Neural cell (in vitro differentiated cells): Measurements from ENCODE around the gene UTRN. TPM values are rescaled to one million over a fixed set of nuclear protein-coding genes. Genes with fewer than 3 reads are reported as not detected.

Experiments
- H2AFZ ChIP-seq: fragments of 200-600, 300-800 bp; sonication (generic), shearing (Covaris generic); 2 replicates; pipeline ENCODE4 v1.6.0; 2014; ENCODE audit warnings: low read depth, mild to moderate bottlenecking, antibody characterized with exemption, low read length, moderate library complexity
- H3F3A ChIP-seq: fragments of 200-600 bp; shearing (Covaris generic); 2 replicates; pipeline ENCODE4 v1.6.1; 2016; ENCODE audit warnings: mild to moderate bottlenecking, moderate library complexity, mixed read lengths, antibody characterized with exemption, low read length; ENCODE audit not compliant: insufficient read depth, poor library complexity, severe bottlenecking
- H3K27ac ChIP-seq: fragments of 200-600, 300-800 bp; sonication (generic), shearing (Covaris generic); 2 replicates; pipeline ENCODE4 v1.5.1; 2014; ENCODE audit warnings: mild to moderate bottlenecking, low read length, moderate library complexity
- H3K27me3 ChIP-seq: fragments of 300-800, 200-600 bp; sonication (generic), shearing (Covaris generic); 2 replicates; pipeline ENCODE4 v1.6.0; 2014; ENCODE audit warnings: mild to moderate bottlenecking, low read depth, low read length, moderate library complexity; ENCODE audit not compliant: insufficient read depth
- H3K36me3 ChIP-seq: fragments of 300-800, 200-600 bp; sonication (generic), shearing (Covaris generic); 2 replicates; pipeline ENCODE4 v1.5.1; 2014; ENCODE audit warnings: mild to moderate bottlenecking, antibody characterized with exemption, low read length, moderate library complexity; ENCODE audit not compliant: insufficient read depth
- H3K4me2 ChIP-seq: fragments of 300-800, 200-600 bp; sonication (generic), shearing (Covaris generic); 2 replicates; pipeline ENCODE4 v1.6.0; 2014; ENCODE audit warnings: mild to moderate bottlenecking, low read length
- H3K4me3 ChIP-seq: fragments of 300-800, 200-600 bp; sonication (generic), shearing (Covaris generic); 2 replicates; pipeline ENCODE4 v1.5.1; 2014; ENCODE audit warnings: mild to moderate bottlenecking, low read length, moderate library complexity
- H3K79me2 ChIP-seq: fragments of 200-600 bp; shearing (Covaris generic); replicated peaks from 2 replicates; pipeline ENCODE4 v1.6.0; 2014; ENCODE audit warnings: mild to moderate bottlenecking, low read length, moderate library complexity; ENCODE audit not compliant: insufficient read depth
- H3K9ac ChIP-seq: fragments of 300-800, 200-600 bp; sonication (generic), shearing (Covaris generic); 2 replicates; pipeline ENCODE4 v1.6.1; 2016; ENCODE audit warnings: mild to moderate bottlenecking, low read length, mixed read lengths
- H3K9me2 ChIP-seq: fragments of 200-600 bp; shearing (Covaris generic); 2 replicates; pipeline ENCODE4 v1.6.1; 2016; ENCODE audit warnings: mild to moderate bottlenecking, low read length, mixed read lengths; ENCODE audit not compliant: insufficient read depth
- H3K9me3 ChIP-seq: fragments of 200-600, 300-800 bp; sonication (generic), shearing (Covaris generic); 2 replicates; pipeline ENCODE4 v1.6.1; 2016; ENCODE audit warnings: mild to moderate bottlenecking, mixed run types, low read length, moderate library complexity, mixed read lengths
- H4K20me1 ChIP-seq: fragments of 200-600 bp; shearing (Covaris generic); 2 replicates; pipeline ENCODE4 v1.6.1; 2016; ENCODE audit warnings: mild to moderate bottlenecking, mixed run types; ENCODE audit not compliant: insufficient read depth
- EP300 ChIP-seq: fragments of 450-650 bp; conservative IDR thresholded peaks from 2 replicates; pipeline ENCODE4 v1.6.1; 2014; ENCODE audit warnings: antibody characterized with exemption, mild to moderate bottlenecking, moderate library complexity; ENCODE audit not compliant: poor library complexity, severe bottlenecking
- EZH2 ChIP-seq: fragments of 200-600, 300-800 bp; shearing (Covaris generic), sonication (generic); IDR thresholded peaks from 2 replicates; pipeline ENCODE4 v1.6.1; 2014; ENCODE audit warnings: antibody characterized with exemption, low read length, borderline replicate concordance, mild to moderate bottlenecking; ENCODE audit not compliant: insufficient read depth, poor library complexity, severe bottlenecking
- MXI1 ChIP-seq: fragments of 450-650 bp; conservative IDR thresholded peaks from 2 replicates; pipeline ENCODE4 v1.6.1; 2014; ENCODE audit warnings: antibody characterized with exemption, mild to moderate bottlenecking; ENCODE audit not compliant: poor library complexity, severe bottlenecking
- POLR2AphosphoS5 ChIP-seq: IDR thresholded peaks from 2 replicates; pipeline ENCODE4 v1.6.1; 2012
- RAD21 ChIP-seq: fragments of 450-650 bp; conservative IDR thresholded peaks from 2 replicates; pipeline ENCODE4 v1.6.1; 2014; ENCODE audit warnings: antibody characterized with exemption, mild to moderate bottlenecking, moderate library complexity
- SMC3 ChIP-seq: fragments of 450-650 bp; conservative IDR thresholded peaks from 2 replicates; pipeline ENCODE4 v1.6.1; 2014; ENCODE audit warnings: antibody characterized with exemption, mild to moderate bottlenecking, moderate library complexity; ENCODE audit not compliant: poor library complexity
- TAF1 ChIP-seq: IDR thresholded peaks from 2 replicates; pipeline ENCODE4 v1.6.1; 2012; ENCODE audit warnings: low read depth
- polyA plus RNA-seq: library from polyadenylated mRNA; depleted of rRNA; stranded (reverse); fragments of >200 nt; gene quantifications from 2 replicates; pipeline ENCODE4 v1.2.3, GENCODE V29; 2014
- TF ChIP-seq, protein P1 (sequence below): IDR thresholded peaks from 2 replicates; pipeline ENCODE4 v1.6.1; 2012; ENCODE audit warnings: borderline replicate concordance
- TF ChIP-seq, protein P2 (sequence below): fragments of 450-650 bp; IDR thresholded peaks from 2 replicates; pipeline ENCODE4 v1.5.1; 2014; ENCODE audit warnings: antibody characterized with exemption, mild to moderate bottlenecking, moderate library complexity; ENCODE audit not compliant: poor library complexity, severe bottlenecking

Gene UTRN
- polyA plus RNA-seq, 1 donor from 2014 or later = 5.2 TPM

DNA sequence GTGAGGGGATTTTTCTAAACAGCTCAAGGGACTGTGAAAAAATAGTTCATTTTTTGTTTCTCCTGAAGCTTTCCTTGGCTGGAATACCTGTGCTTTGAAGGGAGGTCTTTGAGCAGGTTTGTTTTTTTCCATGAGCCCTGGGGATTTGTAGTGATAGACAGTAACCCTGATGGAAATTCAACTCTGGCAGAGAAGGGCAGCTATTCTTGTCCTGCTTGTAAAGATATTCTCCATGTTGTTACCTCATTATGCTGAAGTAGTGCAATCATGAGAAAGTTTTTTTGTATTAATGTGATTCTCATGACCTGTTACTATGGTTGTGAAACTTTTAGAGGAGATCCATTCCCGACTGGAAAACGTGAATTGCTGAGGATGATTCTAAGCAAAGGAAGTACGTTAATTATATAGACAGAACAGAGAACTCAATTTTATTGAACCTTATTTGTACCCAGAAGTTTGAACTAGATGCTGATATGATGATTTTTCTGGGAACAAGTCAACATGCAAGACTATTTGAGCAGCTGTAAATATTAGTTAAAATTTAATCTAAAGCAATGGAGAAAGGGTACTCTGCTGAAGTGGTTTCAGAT is 12.5 kb downstream of the UTRN start:
- TF ChIP-seq, protein P1, sequence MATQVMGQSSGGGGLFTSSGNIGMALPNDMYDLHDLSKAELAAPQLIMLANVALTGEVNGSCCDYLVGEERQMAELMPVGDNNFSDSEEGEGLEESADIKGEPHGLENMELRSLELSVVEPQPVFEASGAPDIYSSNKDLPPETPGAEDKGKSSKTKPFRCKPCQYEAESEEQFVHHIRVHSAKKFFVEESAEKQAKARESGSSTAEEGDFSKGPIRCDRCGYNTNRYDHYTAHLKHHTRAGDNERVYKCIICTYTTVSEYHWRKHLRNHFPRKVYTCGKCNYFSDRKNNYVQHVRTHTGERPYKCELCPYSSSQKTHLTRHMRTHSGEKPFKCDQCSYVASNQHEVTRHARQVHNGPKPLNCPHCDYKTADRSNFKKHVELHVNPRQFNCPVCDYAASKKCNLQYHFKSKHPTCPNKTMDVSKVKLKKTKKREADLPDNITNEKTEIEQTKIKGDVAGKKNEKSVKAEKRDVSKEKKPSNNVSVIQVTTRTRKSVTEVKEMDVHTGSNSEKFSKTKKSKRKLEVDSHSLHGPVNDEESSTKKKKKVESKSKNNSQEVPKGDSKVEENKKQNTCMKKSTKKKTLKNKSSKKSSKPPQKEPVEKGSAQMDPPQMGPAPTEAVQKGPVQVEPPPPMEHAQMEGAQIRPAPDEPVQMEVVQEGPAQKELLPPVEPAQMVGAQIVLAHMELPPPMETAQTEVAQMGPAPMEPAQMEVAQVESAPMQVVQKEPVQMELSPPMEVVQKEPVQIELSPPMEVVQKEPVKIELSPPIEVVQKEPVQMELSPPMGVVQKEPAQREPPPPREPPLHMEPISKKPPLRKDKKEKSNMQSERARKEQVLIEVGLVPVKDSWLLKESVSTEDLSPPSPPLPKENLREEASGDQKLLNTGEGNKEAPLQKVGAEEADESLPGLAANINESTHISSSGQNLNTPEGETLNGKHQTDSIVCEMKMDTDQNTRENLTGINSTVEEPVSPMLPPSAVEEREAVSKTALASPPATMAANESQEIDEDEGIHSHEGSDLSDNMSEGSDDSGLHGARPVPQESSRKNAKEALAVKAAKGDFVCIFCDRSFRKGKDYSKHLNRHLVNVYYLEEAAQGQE = no peak
- no peak for TF ChIP-seq EP300
- no peak for TF ChIP-seq EZH2
- TF ChIP-seq MXI1 = no peak
- TF ChIP-seq, protein P2, sequence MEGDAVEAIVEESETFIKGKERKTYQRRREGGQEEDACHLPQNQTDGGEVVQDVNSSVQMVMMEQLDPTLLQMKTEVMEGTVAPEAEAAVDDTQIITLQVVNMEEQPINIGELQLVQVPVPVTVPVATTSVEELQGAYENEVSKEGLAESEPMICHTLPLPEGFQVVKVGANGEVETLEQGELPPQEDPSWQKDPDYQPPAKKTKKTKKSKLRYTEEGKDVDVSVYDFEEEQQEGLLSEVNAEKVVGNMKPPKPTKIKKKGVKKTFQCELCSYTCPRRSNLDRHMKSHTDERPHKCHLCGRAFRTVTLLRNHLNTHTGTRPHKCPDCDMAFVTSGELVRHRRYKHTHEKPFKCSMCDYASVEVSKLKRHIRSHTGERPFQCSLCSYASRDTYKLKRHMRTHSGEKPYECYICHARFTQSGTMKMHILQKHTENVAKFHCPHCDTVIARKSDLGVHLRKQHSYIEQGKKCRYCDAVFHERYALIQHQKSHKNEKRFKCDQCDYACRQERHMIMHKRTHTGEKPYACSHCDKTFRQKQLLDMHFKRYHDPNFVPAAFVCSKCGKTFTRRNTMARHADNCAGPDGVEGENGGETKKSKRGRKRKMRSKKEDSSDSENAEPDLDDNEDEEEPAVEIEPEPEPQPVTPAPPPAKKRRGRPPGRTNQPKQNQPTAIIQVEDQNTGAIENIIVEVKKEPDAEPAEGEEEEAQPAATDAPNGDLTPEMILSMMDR = no peak
- TF ChIP-seq SMC3 = no peak
- TF ChIP-seq RAD21 = no peak
- TF ChIP-seq POLR2AphosphoS5 = no peak
- TF ChIP-seq TAF1 = no peak
- Histone ChIP-seq H3K36me3 (no peaks in the 10 kb centered on the region), H3F3A (no peaks in the 10 kb centered on the region), H2AFZ (no peak overlapping the region), H3K9ac (no peak overlapping the region), H3K4me3 (no peak overlapping the region), H4K20me1 (no peaks in the 10 kb centered on the region), H3K9me3 (no peaks in the 10 kb centered on the region), H3K9me2 (no peaks in the 10 kb centered on the region), H3K27me3 (no peaks in the 10 kb centered on the region), H3K4me2 (no peak overlapping the region), H3K79me2 (no peaks in the 10 kb centered on the region), H3K27ac (no peak overlapping the region)

DNA sequence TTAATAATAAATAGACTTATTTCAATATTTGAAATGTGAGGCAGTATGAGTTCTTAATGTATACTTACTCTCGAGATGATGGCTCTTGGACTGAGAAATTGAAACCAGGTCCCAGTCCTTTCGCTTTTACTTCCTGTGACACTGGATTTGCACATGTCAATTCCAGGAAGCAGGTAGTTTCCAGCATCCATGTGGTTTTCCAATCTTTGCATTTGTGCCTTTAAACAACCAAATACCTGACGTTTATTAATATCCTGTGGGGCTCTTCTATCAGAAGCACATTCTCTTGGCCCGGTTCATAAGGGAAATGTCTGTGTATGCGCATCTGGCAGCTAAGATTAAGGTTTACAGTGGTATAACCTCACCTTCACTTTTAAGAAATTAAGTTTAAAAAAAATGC is 13.1 kb downstream of the UTRN start:
- no peak overlapping the region for H3K9ac ChIP-seq
- no peak overlapping the region for H3K27ac ChIP-seq
- no peaks in the 10 kb centered on the region for H3K36me3 ChIP-seq
- no peak overlapping the region for H3K4me3 ChIP-seq
- H3K4me2 ChIP-seq = no peak overlapping the region
- TF ChIP-seq, protein P2 = no peak
- TF ChIP-seq SMC3 (no peak), POLR2AphosphoS5 (no peak), EP300 (no peak), MXI1 (no peak), RAD21 (no peak), EZH2 (no peak), TAF1 (no peak)
- TF ChIP-seq, protein P1 = no peak
- H3K27me3 ChIP-seq = no peaks in the 10 kb centered on the region
- H3K9me2 ChIP-seq = no peaks in the 10 kb centered on the region
- H3K79me2 ChIP-seq = no peaks in the 10 kb centered on the region
- no peaks in the 10 kb centered on the region for H3F3A ChIP-seq
- H4K20me1 ChIP-seq = no peaks in the 10 kb centered on the region
- H2AFZ ChIP-seq = no peak overlapping the region
- H3K9me3 ChIP-seq = no peaks in the 10 kb centered on the region
